Stomach (tissue), 4 donors: Measurements from ENCODE around the gene KLHL29.

Experiments used
- POLR2A ChIP-seq, 4 donors: fragments of 450-650 bp; IDR thresholded peaks; one replicate each; pipeline ENCODE4 v1.6.1; 2016; ENCODE audit warnings: antibody characterized with exemption in 4 of 4, control low read depth in 2 of 4, mild to moderate bottlenecking in 1 of 4, moderate library complexity in 1 of 4
- TF ChIP-seq, protein P1 (sequence below), 7 experiments: fragments of 450-650 bp in 4 of 7; fragments of 200-600 bp in 3 of 7; sonication (generic) in 3 of 7; IDR thresholded peaks; one replicate each; pipeline ENCODE4 v1.5.1; 2016 to 2019; ENCODE audit warnings: antibody characterized with exemption in 7 of 7, control low read depth in 2 of 7, mild to moderate bottlenecking in 1 of 7

GRCh38 chr2:23689891-23690290 lies 304.9 kb downstream of the KLHL29 start:
- no peak for TF ChIP-seq POLR2A (IDR thresholded peaks at IDR 0.05)
- TF ChIP-seq, protein P1, sequence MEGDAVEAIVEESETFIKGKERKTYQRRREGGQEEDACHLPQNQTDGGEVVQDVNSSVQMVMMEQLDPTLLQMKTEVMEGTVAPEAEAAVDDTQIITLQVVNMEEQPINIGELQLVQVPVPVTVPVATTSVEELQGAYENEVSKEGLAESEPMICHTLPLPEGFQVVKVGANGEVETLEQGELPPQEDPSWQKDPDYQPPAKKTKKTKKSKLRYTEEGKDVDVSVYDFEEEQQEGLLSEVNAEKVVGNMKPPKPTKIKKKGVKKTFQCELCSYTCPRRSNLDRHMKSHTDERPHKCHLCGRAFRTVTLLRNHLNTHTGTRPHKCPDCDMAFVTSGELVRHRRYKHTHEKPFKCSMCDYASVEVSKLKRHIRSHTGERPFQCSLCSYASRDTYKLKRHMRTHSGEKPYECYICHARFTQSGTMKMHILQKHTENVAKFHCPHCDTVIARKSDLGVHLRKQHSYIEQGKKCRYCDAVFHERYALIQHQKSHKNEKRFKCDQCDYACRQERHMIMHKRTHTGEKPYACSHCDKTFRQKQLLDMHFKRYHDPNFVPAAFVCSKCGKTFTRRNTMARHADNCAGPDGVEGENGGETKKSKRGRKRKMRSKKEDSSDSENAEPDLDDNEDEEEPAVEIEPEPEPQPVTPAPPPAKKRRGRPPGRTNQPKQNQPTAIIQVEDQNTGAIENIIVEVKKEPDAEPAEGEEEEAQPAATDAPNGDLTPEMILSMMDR (IDR thresholded peaks at IDR 0.05), result no peak
